ENCODE data around the gene PNMA3.
"Not testable (repeated sequence)": the region's sequence is repeated elsewhere in the genome, so short reads cannot be mapped to it uniquely, and the experiment has no call there.

PNMA3 gene

DNA sequence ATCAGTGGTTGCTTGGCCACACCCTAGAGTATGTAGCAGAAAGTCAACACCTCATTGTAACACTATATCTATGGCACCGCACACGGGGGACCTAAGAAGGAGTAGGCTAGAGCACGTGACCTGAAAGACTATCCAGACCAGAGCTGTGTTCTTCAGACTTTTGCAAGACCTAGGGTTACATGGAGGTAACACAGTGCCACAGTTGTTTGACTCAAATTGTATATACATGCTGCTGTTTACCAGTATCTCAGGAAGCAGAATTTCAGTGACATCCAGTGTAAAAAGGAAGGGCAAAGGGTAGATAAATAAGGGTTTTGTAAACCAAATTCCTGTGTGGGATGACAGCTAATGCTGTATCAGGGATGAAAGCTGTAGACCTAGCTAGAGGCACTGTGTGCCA is 46.1 kb downstream of the PNMA3 start:
- Histone ChIP-seq H3K27me3 (ENCODE audit: low read length) (no peaks in the 10 kb centered on the region), H4K20me1 (ENCODE audit: low read depth, low read length) (no peaks in the 10 kb centered on the region), H3F3A (ENCODE audit: insufficient read depth) (no peaks in the 10 kb centered on the region), H3K36me3 (ENCODE audit: low read length) (no peaks in the 10 kb centered on the region), H2AFZ (ENCODE audit: low read depth, low read length, severe bottlenecking) (no peak overlapping the region), H3K4me3 (ENCODE audit: insufficient read depth, low read length, poor library complexity, severe bottlenecking) (no peak overlapping the region), H3K9me3 (ENCODE audit: insufficient read depth, low read length) (no peaks in the 10 kb centered on the region), H3K9ac (ENCODE audit: low read length) (no peak overlapping the region), H3K27ac (ENCODE audit: low read depth, low read length) (no peak overlapping the region), H3K4me2 (ENCODE audit: low read depth, low read length, poor library complexity, severe bottlenecking) (no peak overlapping the region), H3K79me2 (ENCODE audit: insufficient read depth, low read length) (no peaks in the 10 kb centered on the region), H3K9me2 (replicated peaks; ENCODE audit: insufficient read depth, low read length) (no peaks in the 10 kb centered on the region)
- no peak for TF ChIP-seq EZH2phosphoT487 (conservative IDR thresholded peaks at IDR 0.05; ENCODE audit: low read length)
- TF ChIP-seq, protein P1, sequence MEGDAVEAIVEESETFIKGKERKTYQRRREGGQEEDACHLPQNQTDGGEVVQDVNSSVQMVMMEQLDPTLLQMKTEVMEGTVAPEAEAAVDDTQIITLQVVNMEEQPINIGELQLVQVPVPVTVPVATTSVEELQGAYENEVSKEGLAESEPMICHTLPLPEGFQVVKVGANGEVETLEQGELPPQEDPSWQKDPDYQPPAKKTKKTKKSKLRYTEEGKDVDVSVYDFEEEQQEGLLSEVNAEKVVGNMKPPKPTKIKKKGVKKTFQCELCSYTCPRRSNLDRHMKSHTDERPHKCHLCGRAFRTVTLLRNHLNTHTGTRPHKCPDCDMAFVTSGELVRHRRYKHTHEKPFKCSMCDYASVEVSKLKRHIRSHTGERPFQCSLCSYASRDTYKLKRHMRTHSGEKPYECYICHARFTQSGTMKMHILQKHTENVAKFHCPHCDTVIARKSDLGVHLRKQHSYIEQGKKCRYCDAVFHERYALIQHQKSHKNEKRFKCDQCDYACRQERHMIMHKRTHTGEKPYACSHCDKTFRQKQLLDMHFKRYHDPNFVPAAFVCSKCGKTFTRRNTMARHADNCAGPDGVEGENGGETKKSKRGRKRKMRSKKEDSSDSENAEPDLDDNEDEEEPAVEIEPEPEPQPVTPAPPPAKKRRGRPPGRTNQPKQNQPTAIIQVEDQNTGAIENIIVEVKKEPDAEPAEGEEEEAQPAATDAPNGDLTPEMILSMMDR (IDR thresholded peaks at IDR 0.05; ENCODE audit: insufficient read depth, low read length, poor library complexity, severe bottlenecking): no peak

DNA sequence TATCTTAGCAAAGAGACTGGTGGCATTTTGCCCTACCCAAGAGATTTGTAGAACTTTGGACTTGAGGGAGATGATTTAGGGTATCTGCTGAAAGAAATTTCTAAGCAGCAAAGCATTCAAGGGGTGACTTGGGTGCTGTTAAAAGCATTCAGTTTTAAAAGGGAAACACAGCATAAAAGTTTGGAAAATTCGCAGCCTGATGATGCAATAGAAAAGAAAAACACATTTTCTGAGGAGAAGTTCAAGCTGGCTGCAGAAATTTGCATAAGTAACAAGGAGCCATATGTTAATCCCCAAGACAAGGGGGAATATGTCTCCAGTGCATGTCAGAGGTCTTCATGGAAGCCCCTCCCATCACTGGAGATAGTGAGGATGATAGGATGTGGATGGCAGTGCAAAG is 48.7 kb downstream of the PNMA3 start:
- H3K27ac ChIP-seq (ENCODE audit: low read depth, low read length); H2AFZ ChIP-seq (ENCODE audit: low read depth, low read length, severe bottlenecking); H3K36me3 ChIP-seq (ENCODE audit: low read length); H3K4me3 ChIP-seq (ENCODE audit: insufficient read depth, low read length, poor library complexity, severe bottlenecking); H3K27me3 ChIP-seq (ENCODE audit: low read length); H3K79me2 ChIP-seq (ENCODE audit: insufficient read depth, low read length); H3K9ac ChIP-seq (ENCODE audit: low read length); H3K9me2 ChIP-seq (replicated peaks; ENCODE audit: insufficient read depth, low read length); H4K20me1 ChIP-seq (ENCODE audit: low read depth, low read length); H3F3A ChIP-seq (ENCODE audit: insufficient read depth); H3K4me2 ChIP-seq (ENCODE audit: low read depth, low read length, poor library complexity, severe bottlenecking); H3K9me3 ChIP-seq (ENCODE audit: insufficient read depth, low read length): not testable (repeated sequence)

DNA sequence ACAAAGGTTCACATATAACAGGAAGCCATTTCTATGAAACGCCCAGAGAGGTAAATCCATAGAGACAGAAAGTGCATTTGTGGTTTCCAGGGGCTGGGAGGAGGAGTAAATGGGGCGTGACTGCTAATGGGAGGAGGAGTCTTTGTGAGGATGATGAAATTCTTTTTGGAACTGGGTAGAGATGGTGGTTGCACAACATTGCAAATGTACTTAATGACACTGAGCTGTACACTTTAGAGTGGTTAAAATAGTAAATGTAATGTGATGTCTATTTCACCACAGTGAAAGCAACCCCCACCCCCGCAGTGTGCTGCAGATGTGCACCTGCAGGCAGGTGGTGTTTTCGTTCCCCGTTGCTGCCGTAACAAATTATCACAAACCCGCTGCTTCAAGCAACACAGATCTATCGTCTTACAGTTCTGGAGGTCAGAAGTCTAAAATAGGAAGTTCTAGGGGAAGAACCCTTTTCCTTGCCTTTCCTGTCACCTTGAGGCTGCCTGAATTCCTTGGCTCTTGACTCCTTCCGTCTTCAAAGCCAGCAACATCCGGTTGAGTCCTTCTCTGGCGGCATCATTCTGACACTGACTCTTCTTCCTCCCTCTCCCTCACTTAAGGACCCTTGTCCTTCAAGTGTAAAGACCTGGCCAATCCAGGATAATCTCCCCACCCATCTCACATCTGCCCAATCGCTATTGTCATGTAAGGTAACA is 50.0 kb downstream of the PNMA3 start:
- not testable (repeated sequence) for H3K79me2 ChIP-seq (ENCODE audit: insufficient read depth, low read length); H3K27ac ChIP-seq (ENCODE audit: low read depth, low read length); H3K4me3 ChIP-seq (ENCODE audit: insufficient read depth, low read length, poor library complexity, severe bottlenecking); H3K4me2 ChIP-seq (ENCODE audit: low read depth, low read length, poor library complexity, severe bottlenecking); H3K9ac ChIP-seq (ENCODE audit: low read length); H3F3A ChIP-seq (ENCODE audit: insufficient read depth); H4K20me1 ChIP-seq (ENCODE audit: low read depth, low read length); H2AFZ ChIP-seq (ENCODE audit: low read depth, low read length, severe bottlenecking); H3K27me3 ChIP-seq (ENCODE audit: low read length); H3K9me3 ChIP-seq (ENCODE audit: insufficient read depth, low read length); H3K9me2 ChIP-seq (replicated peaks; ENCODE audit: insufficient read depth, low read length); H3K36me3 ChIP-seq (ENCODE audit: low read length)
